Stimulated activated naive B cell treated with anti-CD40 and anti-IgM and Interleukin-4, amounts not matched to agents 10 μg/mL and 1 μg/mL and 100 μg/mL, for 72 hours (primary cell): ENCODE data around the gene ATP2A3.

Source experiments
- ATAC-seq, 2 donors: fragments of 150-1000 bp; cut with Tn5 transposase; replicated peaks; 2 replicates each; pipeline ENCODE4 v1.10.0; 2021; ENCODE audit warnings: moderate library complexity in 1 of 2
- DNase-seq: peaks from one replicate; pipeline ENCODE4 v3.0.0; 2021
- H3K27ac Mint-ChIP-seq: one replicate; pipeline ENCODE4 v1.8.0; 2022; ENCODE audit warnings: mild to moderate bottlenecking, mixed read lengths
- H3K27me3 Mint-ChIP-seq, 2 donors: one replicate each; pipeline ENCODE4 v1.8.0; 2022; ENCODE audit warnings: mixed read lengths in 2 of 2
- H3K36me3 Mint-ChIP-seq, 2 donors: one replicate each; pipeline ENCODE4 v1.8.0; 2022; ENCODE audit warnings: mixed read lengths in 2 of 2, mild to moderate bottlenecking in 1 of 2
- H3K4me1 Mint-ChIP-seq, 2 donors: one replicate each; pipeline ENCODE4 v1.8.0; 2022; ENCODE audit warnings: mixed read lengths in 2 of 2, mild to moderate bottlenecking in 1 of 2
- H3K4me3 Mint-ChIP-seq, 2 donors: one replicate each; pipeline ENCODE4 v1.8.0; 2022; ENCODE audit warnings: mild to moderate bottlenecking in 2 of 2, mixed read lengths in 2 of 2, moderate library complexity in 1 of 2
- H3K9me3 Mint-ChIP-seq, 2 donors: one replicate each; pipeline ENCODE4 v1.8.0; 2022; ENCODE audit warnings: mixed read lengths in 2 of 2, mild to moderate bottlenecking in 1 of 2

Gene ATP2A3

GRCh38 chr17:3985846-3986245 is 21.6 kb upstream of the ATP2A3 start:
- no peak overlapping the region for H3K4me3 Mint-ChIP-seq
- H3K4me1 Mint-ChIP-seq: peaks cover 10 to 25% of the 10 kb centered on the region in 2 donors
- peaks cover 0 to 2% of the 10 kb centered on the region in 2 donors for H3K9me3 Mint-ChIP-seq
- peaks cover 0 to 10% of the 10 kb centered on the region in 2 donors for H3K27me3 Mint-ChIP-seq
- DNase-seq: no peak
- H3K27ac Mint-ChIP-seq: no peak overlapping the region
- ATAC-seq: no peak
- no peaks in the 10 kb centered on the region for H3K36me3 Mint-ChIP-seq

GRCh38 chr17:3983606-3984484 is 19.6 kb upstream of the ATP2A3 start:
- peaks cover 10 to 22% of the 10 kb centered on the region in 2 donors for H3K4me1 Mint-ChIP-seq
- DNase-seq: no peak
- peak; percentile 23 to 38 for ATAC-seq
- peaks cover 0 to 4% of the 10 kb centered on the region in 2 donors for H3K9me3 Mint-ChIP-seq
- no peaks in the 10 kb centered on the region for H3K36me3 Mint-ChIP-seq
- H3K4me3 Mint-ChIP-seq: no peak overlapping the region
- H3K27ac Mint-ChIP-seq: no peak overlapping the region
- H3K27me3 Mint-ChIP-seq: peaks cover 0 to 7% of the 10 kb centered on the region in 2 donors

GRCh38 chr17:3982541-3983017 is 18.3 kb upstream of the ATP2A3 start:
- H3K27me3 Mint-ChIP-seq: peaks cover 0 to 7% of the 10 kb centered on the region in 2 donors
- no peak for DNase-seq
- peaks cover 12 to 22% of the 10 kb centered on the region in 2 donors for H3K4me1 Mint-ChIP-seq
- H3K4me3 Mint-ChIP-seq: no peak overlapping the region
- H3K27ac Mint-ChIP-seq: no peak overlapping the region
- no peak for ATAC-seq
- H3K9me3 Mint-ChIP-seq: peaks cover 0 to 4% of the 10 kb centered on the region in 2 donors
- no peaks in the 10 kb centered on the region for H3K36me3 Mint-ChIP-seq

GRCh38 chr17:3982113-3982512 is 17.9 kb upstream of the ATP2A3 start:
- peaks cover 12 to 22% of the 10 kb centered on the region in 2 donors for H3K4me1 Mint-ChIP-seq
- H3K9me3 Mint-ChIP-seq: peaks cover 0 to 4% of the 10 kb centered on the region in 2 donors
- no peak overlapping the region for H3K4me3 Mint-ChIP-seq
- no peaks in the 10 kb centered on the region for H3K36me3 Mint-ChIP-seq
- DNase-seq (no peak), ATAC-seq (no peak)
- no peak overlapping the region for H3K27ac Mint-ChIP-seq
- H3K27me3 Mint-ChIP-seq: peaks cover 0 to 7% of the 10 kb centered on the region in 2 donors

GRCh38 chr17:3981455-3981854 is 17.2 kb upstream of the ATP2A3 start:
- DNase-seq (no peak), ATAC-seq (no peak)
- no peak overlapping the region for H3K4me3 Mint-ChIP-seq
- no peaks in the 10 kb centered on the region for H3K36me3 Mint-ChIP-seq
- H3K27ac Mint-ChIP-seq: peak overlapping the region; percentile 42
- peaks cover 0 to 4% of the 10 kb centered on the region in 2 donors for H3K9me3 Mint-ChIP-seq
- peaks cover 0 to 6% of the 10 kb centered on the region in 2 donors for H3K27me3 Mint-ChIP-seq
- peaks cover 10 to 16% of the 10 kb centered on the region in 2 donors for H3K4me1 Mint-ChIP-seq

- Mint-ChIP-seq H3K27me3 (no peaks in the 10 kb centered on the region), H3K27ac (no peak overlapping the region), H3K9me3 (peaks cover 0 to 4% of the 10 kb centered on the region in 2 donors), H3K4me1 (peaks cover 7 to 8% of the 10 kb centered on the region in 2 donors), H3K36me3 (no peaks in the 10 kb centered on the region), H3K4me3 (no peak overlapping the region)
- ATAC-seq (no peak), DNase-seq (no peak)
Observed at GRCh38 chr17:3980381-3981014, 16.3 kb upstream of the ATP2A3 start.

GRCh38 chr17:3979290-3979611 is 15.0 kb upstream of the ATP2A3 start:
- Mint-ChIP-seq H3K4me3 (no peak overlapping the region), H3K27me3 (peaks cover 0 to 4% of the 10 kb centered on the region in 2 donors), H3K9me3 (peaks cover 3 to 7% of the 10 kb centered on the region in 2 donors), H3K27ac (no peak overlapping the region), H3K4me1 (peaks cover 14 to 16% of the 10 kb centered on the region in 2 donors), H3K36me3 (peaks cover 3 to 4% of the 10 kb centered on the region in 2 donors)
- ATAC-seq (no peak), DNase-seq (no peak)

GRCh38 chr17:3978421-3979289 is 14.4 kb upstream of the ATP2A3 start:
- Mint-ChIP-seq H3K4me3 (no peak overlapping the region), H3K9me3 (peaks cover 3 to 7% of the 10 kb centered on the region in 2 donors), H3K4me1 (peaks cover 16 to 19% of the 10 kb centered on the region in 2 donors), H3K27ac (no peak overlapping the region), H3K36me3 (peaks cover 3 to 4% of the 10 kb centered on the region in 2 donors), H3K27me3 (peaks cover 0 to 4% of the 10 kb centered on the region in 2 donors)
- DNase-seq (no peak), ATAC-seq (no peak)

- peaks cover 26 to 27% of the 10 kb centered on the region in 2 donors for H3K4me1 Mint-ChIP-seq
- H3K36me3 Mint-ChIP-seq: peaks cover 3 to 4% of the 10 kb centered on the region in 2 donors
- H3K4me3 Mint-ChIP-seq: no peak overlapping the region
- DNase-seq: no peak
- peaks cover 0 to 4% of the 10 kb centered on the region in 2 donors for H3K27me3 Mint-ChIP-seq
- ATAC-seq: no peak
- no peak overlapping the region for H3K27ac Mint-ChIP-seq
- peaks cover 3 to 6% of the 10 kb centered on the region in 2 donors for H3K9me3 Mint-ChIP-seq
Observed at GRCh38 chr17:3977387-3977786, 13.2 kb upstream of the ATP2A3 start.

GRCh38 chr17:3976675-3977171 is 12.5 kb upstream of the ATP2A3 start:
- H3K27ac Mint-ChIP-seq: no peak overlapping the region
- H3K27me3 Mint-ChIP-seq: peaks cover 0 to 4% of the 10 kb centered on the region in 2 donors
- peaks cover 3 to 4% of the 10 kb centered on the region in 2 donors for H3K36me3 Mint-ChIP-seq
- H3K4me3 Mint-ChIP-seq: no peak overlapping the region
- peaks cover 29 to 32% of the 10 kb centered on the region in 2 donors for H3K4me1 Mint-ChIP-seq
- no peak for ATAC-seq
- H3K9me3 Mint-ChIP-seq: peaks cover 3 to 6% of the 10 kb centered on the region in 2 donors
- DNase-seq: no peak

- DNase-seq (no peak), ATAC-seq (no peak)
- peaks cover 3 to 4% of the 10 kb centered on the region in 2 donors for H3K36me3 Mint-ChIP-seq
- H3K4me1 Mint-ChIP-seq: peaks cover 34 to 43% of the 10 kb centered on the region in 2 donors
- H3K9me3 Mint-ChIP-seq: peaks cover 3 to 6% of the 10 kb centered on the region in 2 donors
- no peak overlapping the region for H3K27ac Mint-ChIP-seq
- peaks cover 0 to 4% of the 10 kb centered on the region in 2 donors for H3K27me3 Mint-ChIP-seq
- H3K4me3 Mint-ChIP-seq: no peak overlapping the region
Observed at GRCh38 chr17:3974980-3975379, 10.7 kb upstream of the ATP2A3 start.

GRCh38 chr17:3974138-3974687 is 10.0 kb upstream of the ATP2A3 start:
- Mint-ChIP-seq H3K36me3 (peaks cover 3 to 4% of the 10 kb centered on the region in 2 donors), H3K27ac (peak overlapping the region; percentile 48), H3K27me3 (peaks cover 0 to 4% of the 10 kb centered on the region in 2 donors), H3K4me3 (no peak overlapping the region), H3K9me3 (peaks cover 3 to 5% of the 10 kb centered on the region in 2 donors), H3K4me1 (peaks cover 34 to 43% of the 10 kb centered on the region in 2 donors)
- no peak for DNase-seq
- peak in 1 of 2 donors; percentile 22 for ATAC-seq

GRCh38 chr17:3973495-3974137 is 9.4 kb upstream of the ATP2A3 start:
- H3K27ac Mint-ChIP-seq: peak overlapping the region; percentile 37

More at GRCh38 chr17:3973495-3974137, 9.4 kb upstream of the ATP2A3 start:
- DNase-seq (no peak), ATAC-seq (no peak)
- H3K36me3 Mint-ChIP-seq: peaks cover 3 to 4% of the 10 kb centered on the region in 2 donors
- H3K27me3 Mint-ChIP-seq: peaks cover 0 to 4% of the 10 kb centered on the region in 2 donors
- peaks cover 37 to 49% of the 10 kb centered on the region in 2 donors for H3K4me1 Mint-ChIP-seq
- peaks cover 3 to 4% of the 10 kb centered on the region in 2 donors for H3K9me3 Mint-ChIP-seq
- H3K4me3 Mint-ChIP-seq: no peak overlapping the region
